Parathyroid adenoma (tissue), 2 donors: ENCODE data around the gene NFIB.

ENCODE experiments used
- H2AFZ ChIP-seq: fragments of 300-600 bp; sonication (generic); one replicate; pipeline ENCODE4 v1.7.0; 2017; ENCODE audit warnings: antibody characterized with exemption, mild to moderate bottlenecking
- H3K27ac ChIP-seq: fragments of 300-600 bp; sonication (generic); one replicate; pipeline ENCODE4 v1.7.0; 2017
- H3K27me3 ChIP-seq: fragments of 300-600 bp; sonication (generic); one replicate; pipeline ENCODE4 v1.7.0; 2017; ENCODE audit warnings: low read length; ENCODE audit not compliant: control insufficient read depth, insufficient read depth
- H3K36me3 ChIP-seq: fragments of 300-600 bp; sonication (generic); one replicate; pipeline ENCODE4 v1.7.0; 2017; ENCODE audit warnings: low read length; ENCODE audit not compliant: control insufficient read depth, insufficient read depth
- H3K4me1 ChIP-seq: fragments of 300-600 bp; sonication (generic); one replicate; pipeline ENCODE4 v1.7.0; 2017; ENCODE audit warnings: control low read depth
- H3K4me2 ChIP-seq: fragments of 300-600 bp; sonication (generic); one replicate; pipeline ENCODE4 v1.7.0; 2017; ENCODE audit warnings: low read length
- H3K4me3 ChIP-seq: fragments of 300-600 bp; sonication (generic); one replicate; pipeline ENCODE4 v1.7.0; 2017; ENCODE audit warnings: low read depth, low read length
- H3K79me2 ChIP-seq: fragments of 300-600 bp; sonication (generic); one replicate; pipeline ENCODE4 v1.7.0; 2017; ENCODE audit warnings: control low read depth
- H3K9ac ChIP-seq: fragments of 300-600 bp; sonication (generic); one replicate; pipeline ENCODE4 v1.7.0; 2017; ENCODE audit warnings: mild to moderate bottlenecking
- H3K9me3 ChIP-seq: fragments of 300-600 bp; sonication (generic); one replicate; pipeline ENCODE4 v1.7.0; 2017; ENCODE audit warnings: low read length; ENCODE audit not compliant: control insufficient read depth
- CTCF ChIP-seq: fragments of 300-600 bp; sonication (generic); IDR thresholded peaks from one replicate; pipeline ENCODE4 v1.7.0; 2017; ENCODE audit warnings: antibody characterized with exemption, mild to moderate bottlenecking
- donor health status: primary hyperparathyroidism.

NFIB gene

GRCh38 chr9:14344053-14344524 lies 30.1 kb upstream of the NFIB start:
- no peaks in the 10 kb centered on the region for H3K79me2 ChIP-seq
- H3K4me3 ChIP-seq: no peak overlapping the region
- H2AFZ ChIP-seq: no peak overlapping the region
- TF ChIP-seq CTCF: no peak
- H3K9me3 ChIP-seq: no peaks in the 10 kb centered on the region
- peak overlapping the region; percentile 29 for H3K27ac ChIP-seq
- no peak overlapping the region for H3K4me2 ChIP-seq
- no peaks in the 10 kb centered on the region for H3K36me3 ChIP-seq
- H3K9ac ChIP-seq: no peak overlapping the region
- H3K4me1 ChIP-seq: no peaks in the 10 kb centered on the region
- H3K27me3 ChIP-seq: peaks cover 17% of the 10 kb centered on the region

GRCh38 chr9:14343261-14344031 lies 29.5 kb upstream of the NFIB start:
- Histone ChIP-seq H3K79me2 (no peaks in the 10 kb centered on the region), H3K4me2 (no peak overlapping the region), H3K9ac (no peak overlapping the region), H2AFZ (no peak overlapping the region), H3K4me3 (no peak overlapping the region), H3K4me1 (no peaks in the 10 kb centered on the region), H3K27me3 (peaks cover 14% of the 10 kb centered on the region), H3K27ac (no peak overlapping the region), H3K9me3 (no peaks in the 10 kb centered on the region), H3K36me3 (no peaks in the 10 kb centered on the region)
- no peak for TF ChIP-seq CTCF

GRCh38 chr9:14342736-14343135 lies 28.8 kb upstream of the NFIB start:
- no peaks in the 10 kb centered on the region for H3K36me3 ChIP-seq
- peaks cover 9% of the 10 kb centered on the region for H3K27me3 ChIP-seq
- no peak overlapping the region for H3K4me3 ChIP-seq
- H3K4me1 ChIP-seq: no peaks in the 10 kb centered on the region
- H3K9ac ChIP-seq: no peak overlapping the region
- TF ChIP-seq CTCF: no peak
- H3K4me2 ChIP-seq: no peak overlapping the region
- no peaks in the 10 kb centered on the region for H3K79me2 ChIP-seq
- no peaks in the 10 kb centered on the region for H3K9me3 ChIP-seq
- no peak overlapping the region for H3K27ac ChIP-seq
- H2AFZ ChIP-seq: no peak overlapping the region

- H3K27me3 ChIP-seq: peaks cover 2% of the 10 kb centered on the region
- no peak overlapping the region for H3K27ac ChIP-seq
- no peaks in the 10 kb centered on the region for H3K79me2 ChIP-seq
- no peaks in the 10 kb centered on the region for H3K36me3 ChIP-seq
- no peaks in the 10 kb centered on the region for H3K4me1 ChIP-seq
- no peak overlapping the region for H3K4me3 ChIP-seq
- H2AFZ ChIP-seq: no peak overlapping the region
- H3K9me3 ChIP-seq: no peaks in the 10 kb centered on the region
- TF ChIP-seq CTCF: no peak
- H3K9ac ChIP-seq: no peak overlapping the region
- H3K4me2 ChIP-seq: no peak overlapping the region
Measured at GRCh38 chr9:14341437-14342122, 27.6 kb upstream of the NFIB start.
